Ovary (tissue), 3 donors: ENCODE measurements around the gene TNFAIP8L3.

Experiments used
- CTCF ChIP-seq, 3 donors: fragments of 450-650 bp in 2 of 3; fragments of 200-600 bp in 1 of 3; IDR thresholded peaks; one replicate each; pipeline versions ENCODE4 v1.5.1 to v1.8.0; 2016 to 2022; ENCODE audit warnings: antibody characterized with exemption in 3 of 3, mild to moderate bottlenecking in 1 of 3
- EP300 ChIP-seq: sonication (generic); formaldehyde crosslinking; IDR thresholded peaks from one replicate; pipeline ENCODE4 v1.6.1; 2017; ENCODE audit warnings: antibody characterized with exemption
- POLR2A ChIP-seq: fragments of 450-650 bp; IDR thresholded peaks from one replicate; pipeline ENCODE4 v1.6.1; 2017; ENCODE audit warnings: antibody characterized with exemption, mild to moderate bottlenecking, moderate library complexity
- donor health status: DM: no; HTN: no; CAD: no.

- TF ChIP-seq EP300 (no peak), CTCF (IDR thresholded peaks at IDR 0.05) (no peak), POLR2A (no peak)
Observed at GRCh38 chr15:51062736-51063135, 32.0 kb downstream of the TNFAIP8L3 start.
